Loucy (cell line): ENCODE data around the gene MARVELD1.

Experiments
- CTCF ChIP-seq: fragments of 200-600 bp; sonication (generic); conservative IDR thresholded peaks from 2 replicates; pipeline ENCODE4 v1.5.1; 2014; ENCODE audit warnings: mild to moderate bottlenecking, antibody characterized with exemption, low read length
- EZH2phosphoT487 ChIP-seq: fragments of 200-600 bp; IDR thresholded peaks from 2 replicates; pipeline ENCODE4 v1.6.1; 2018; ENCODE audit warnings: antibody characterized with exemption, mild to moderate bottlenecking, moderate library complexity, borderline replicate concordance

GRCh38 chr10:97713339-97713825, at the start of gene MARVELD1:
- TF ChIP-seq CTCF (no peak), EZH2phosphoT487 (no peak)
